ENCODE results near the gene TMEM229B.

DNA sequence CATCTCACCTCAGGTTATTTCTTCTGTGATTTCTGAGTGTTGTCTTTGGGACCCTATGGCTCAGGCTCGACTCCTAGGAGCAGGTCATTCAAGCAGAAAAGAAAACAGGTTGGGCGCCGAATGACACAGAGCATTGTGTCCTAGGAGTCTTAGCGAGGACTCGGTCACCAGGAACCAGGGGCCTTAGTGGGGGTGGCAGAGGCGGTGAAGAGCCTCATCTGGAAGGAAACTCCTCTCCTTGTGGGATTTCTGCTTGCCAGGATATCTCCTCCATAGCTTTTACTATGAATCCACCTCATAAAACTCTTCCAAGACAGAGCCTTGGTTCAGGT is 45.2 kb upstream of the TMEM229B start:
- no peak for TF ChIP-seq EZH2phosphoT487 (IDR thresholded peaks at IDR 0.05; ENCODE audit: low read depth)
- TF ChIP-seq CTCF (IDR thresholded peaks at IDR 0.05; ENCODE audit: low read depth, low read length) = no peak

All from OCI-LY3 (cell line).